Effector memory CD8-positive, alpha-beta T cell (primary cell): ENCODE results near the gene YWHAE.
"Not testable (repeated sequence)": the region's sequence is repeated elsewhere in the genome, so short reads cannot be mapped to it uniquely, and the experiment has no call there.

Source experiments
- ATAC-seq: fragments of 150-1000 bp; cut with Tn5 transposase; replicated peaks from 2 replicates; pipeline ENCODE4 v1.10.0; 2021; ENCODE audit warnings: mild to moderate bottlenecking, moderate library complexity
- DNase-seq, 3 experiments: peaks; one replicate each; pipeline ENCODE4 v3.0.0; 2021
- H3K27ac Mint-ChIP-seq, 2 donors: one replicate each; pipeline ENCODE4 v1.8.0; 2022; ENCODE audit warnings: mild to moderate bottlenecking in 2 of 2, mixed read lengths in 2 of 2, moderate library complexity in 2 of 2
- H3K27me3 Mint-ChIP-seq, 2 donors: one replicate each; pipeline ENCODE4 v1.8.0; 2022; ENCODE audit warnings: mixed read lengths in 2 of 2
- H3K36me3 Mint-ChIP-seq: one replicate; pipeline ENCODE4 v1.8.0; 2022; ENCODE audit warnings: mild to moderate bottlenecking, moderate library complexity, mixed read lengths; ENCODE audit not compliant: insufficient read depth
- H3K4me1 Mint-ChIP-seq, 2 donors: one replicate each; pipeline ENCODE4 v1.8.0; 2022; ENCODE audit warnings: low read depth in 2 of 2, mixed read lengths in 2 of 2
- H3K4me3 Mint-ChIP-seq, 2 donors: one replicate each; pipeline ENCODE4 v1.8.0; 2022; ENCODE audit warnings: mild to moderate bottlenecking in 2 of 2, mixed read lengths in 2 of 2, moderate library complexity in 2 of 2
- H3K9me3 Mint-ChIP-seq, 2 donors: one replicate each; pipeline ENCODE4 v1.8.0; 2022; ENCODE audit warnings: mixed read lengths in 2 of 2

YWHAE gene

GRCh38 chr17:1395876-1396665 lies 4.0 kb downstream of the YWHAE start:
- not testable (repeated sequence) for H3K9me3 Mint-ChIP-seq, H3K27me3 Mint-ChIP-seq, DNase-seq, ATAC-seq
- Mint-ChIP-seq H3K36me3 (peaks cover 48% of the 10 kb centered on the region), H3K4me3 (peak overlapping the region; percentile 100), H3K4me1 (peaks cover 46 to 50% of the 10 kb centered on the region in 2 donors), H3K27ac (peak overlapping the region; percentile 98 to 99)

- Mint-ChIP-seq H3K27me3 (no peaks in the 10 kb centered on the region), H3K9me3 (no peaks in the 10 kb centered on the region), H3K4me1 (peaks cover 44 to 56% of the 10 kb centered on the region in 2 donors)
Measured at GRCh38 chr17:1391577-1391976, 8.4 kb downstream of the YWHAE start.

GRCh38 chr17:1390432-1391367 lies 9.3 kb downstream of the YWHAE start:
- H3K4me1 Mint-ChIP-seq = peaks cover 43 to 57% of the 10 kb centered on the region in 2 donors
- DNase-seq (no peak), ATAC-seq (no peak)
- H3K9me3 Mint-ChIP-seq = no peaks in the 10 kb centered on the region
- H3K4me3 Mint-ChIP-seq = peak overlapping the region; percentile 3 to 30
- H3K27me3 Mint-ChIP-seq = no peaks in the 10 kb centered on the region
- peak overlapping the region; percentile 10 to 59 for H3K27ac Mint-ChIP-seq
- peaks cover 18% of the 10 kb centered on the region for H3K36me3 Mint-ChIP-seq

More at GRCh38 chr17:1391577-1391976, 8.4 kb downstream of the YWHAE start:
- no peak for DNase-seq
- Mint-ChIP-seq H3K36me3 (peaks cover 21% of the 10 kb centered on the region), H3K27ac (peak overlapping the region; percentile 69 to 74), H3K4me3 (no peak overlapping the region)
- ATAC-seq = no peak

- ATAC-seq, H3K9me3 Mint-ChIP-seq, H3K27me3 Mint-ChIP-seq, DNase-seq: not testable (repeated sequence)
- Mint-ChIP-seq H3K4me3 (peak overlapping the region in 1 of 2 donors; percentile 31), H3K36me3 (peaks cover 20% of the 10 kb centered on the region), H3K27ac (peak overlapping the region in 1 of 2 donors; percentile 75), H3K4me1 (peaks cover 42 to 61% of the 10 kb centered on the region in 2 donors)
Measured at GRCh38 chr17:1387490-1388227, 12.4 kb downstream of the YWHAE start.

- not testable (repeated sequence) for H3K27me3 Mint-ChIP-seq, DNase-seq, H3K9me3 Mint-ChIP-seq, ATAC-seq
- Mint-ChIP-seq H3K27ac (peak overlapping the region; percentile 56 to 75), H3K4me1 (peaks cover 34 to 56% of the 10 kb centered on the region in 2 donors), H3K4me3 (peak overlapping the region in 1 of 2 donors; percentile 31), H3K36me3 (peaks cover 23% of the 10 kb centered on the region)
Measured at GRCh38 chr17:1386675-1387190, 13.3 kb downstream of the YWHAE start.

GRCh38 chr17:1386265-1386664 lies 13.8 kb downstream of the YWHAE start:
- Mint-ChIP-seq H3K36me3 (peaks cover 28% of the 10 kb centered on the region), H3K9me3 (no peaks in the 10 kb centered on the region), H3K4me3 (peak overlapping the region in 1 of 2 donors; percentile 31), H3K4me1 (peaks cover 35 to 56% of the 10 kb centered on the region in 2 donors), H3K27me3 (no peaks in the 10 kb centered on the region), H3K27ac (peak overlapping the region; percentile 56 to 75)
- no peak for DNase-seq
- peak; percentile 33 for ATAC-seq

GRCh38 chr17:1385861-1386260 lies 14.2 kb downstream of the YWHAE start:
- Mint-ChIP-seq H3K36me3 (peaks cover 29% of the 10 kb centered on the region), H3K4me1 (peaks cover 36 to 54% of the 10 kb centered on the region in 2 donors), H3K27me3 (no peaks in the 10 kb centered on the region), H3K4me3 (peak overlapping the region in 1 of 2 donors; percentile 3), H3K9me3 (no peaks in the 10 kb centered on the region), H3K27ac (peak overlapping the region; percentile 46 to 69)
- ATAC-seq (no peak), DNase-seq (no peak)

GRCh38 chr17:1384905-1385435 lies 15.1 kb downstream of the YWHAE start:
- Mint-ChIP-seq H3K27me3 (no peaks in the 10 kb centered on the region), H3K4me3 (peak overlapping the region; percentile 22 to 27), H3K36me3 (peaks cover 29% of the 10 kb centered on the region), H3K27ac (peak overlapping the region in 1 of 2 donors; percentile 69), H3K4me1 (peaks cover 37 to 54% of the 10 kb centered on the region in 2 donors), H3K9me3 (no peaks in the 10 kb centered on the region)
- DNase-seq = no peak
- no peak for ATAC-seq

- ATAC-seq = peak; percentile 74
- no peaks in the 10 kb centered on the region for H3K9me3 Mint-ChIP-seq
- peak overlapping the region; percentile 24 to 40 for H3K4me3 Mint-ChIP-seq
- H3K4me1 Mint-ChIP-seq = peaks cover 57 to 71% of the 10 kb centered on the region in 2 donors
- H3K27ac Mint-ChIP-seq = peak overlapping the region; percentile 0 to 90
- H3K27me3 Mint-ChIP-seq = no peaks in the 10 kb centered on the region
- DNase-seq = no peak
- H3K36me3 Mint-ChIP-seq = peaks cover 30% of the 10 kb centered on the region
Measured at GRCh38 chr17:1379930-1380313, 20.1 kb downstream of the YWHAE start.

- Mint-ChIP-seq H3K27ac (peak overlapping the region; percentile 0 to 90), H3K27me3 (no peaks in the 10 kb centered on the region), H3K4me3 (peak overlapping the region; percentile 24 to 40), H3K4me1 (peaks cover 61 to 75% of the 10 kb centered on the region in 2 donors), H3K36me3 (peaks cover 29% of the 10 kb centered on the region), H3K9me3 (no peaks in the 10 kb centered on the region)
- DNase-seq = no peak
- ATAC-seq = no peak
Measured at GRCh38 chr17:1379208-1379929, 20.7 kb downstream of the YWHAE start.

GRCh38 chr17:1378476-1378860 lies 21.6 kb downstream of the YWHAE start:
- peaks cover 68 to 79% of the 10 kb centered on the region in 2 donors for H3K4me1 Mint-ChIP-seq
- peak overlapping the region in 1 of 2 donors; percentile 0 for H3K27ac Mint-ChIP-seq
- peaks cover 32% of the 10 kb centered on the region for H3K36me3 Mint-ChIP-seq
- peak overlapping the region in 1 of 2 donors; percentile 12 for H3K4me3 Mint-ChIP-seq
- DNase-seq, H3K9me3 Mint-ChIP-seq, ATAC-seq, H3K27me3 Mint-ChIP-seq: not testable (repeated sequence)

GRCh38 chr17:1377334-1377733 lies 22.7 kb downstream of the YWHAE start:
- DNase-seq (no peak), ATAC-seq (no peak)
- peak overlapping the region; percentile 36 to 51 for H3K4me3 Mint-ChIP-seq
- peaks cover 67 to 84% of the 10 kb centered on the region in 2 donors for H3K4me1 Mint-ChIP-seq
- H3K36me3 Mint-ChIP-seq = peaks cover 35% of the 10 kb centered on the region
- H3K27ac Mint-ChIP-seq = peak overlapping the region; percentile 40 to 82
- H3K27me3 Mint-ChIP-seq = no peaks in the 10 kb centered on the region
- no peaks in the 10 kb centered on the region for H3K9me3 Mint-ChIP-seq
